Thyroid gland (tissue), 4 donors: ENCODE data around the gene ERLIN1. TPM values are rescaled to one million over a fixed set of nuclear protein-coding genes. Genes with fewer than 3 reads are reported as not detected.

ENCODE experiments used
- DNase-seq, 2 donors: peaks; one replicate each; pipeline ENCODE4 v3.0.0-alpha.2; 2019
- H3K27ac ChIP-seq, 3 donors: fragments of 200-600 bp; sonication (generic); 1 replicate in 2 of 3; 2 replicates in 1 of 3; pipeline ENCODE4 v1.5.1; 2016 to 2019; ENCODE audit warnings: mild to moderate bottlenecking in 1 of 3, moderate library complexity in 1 of 3
- H3K27me3 ChIP-seq: fragments of 200-600 bp; sonication (generic); one replicate; pipeline ENCODE4 v1.5.1; 2019
- H3K36me3 ChIP-seq, 2 donors: fragments of 200-600 bp; sonication (generic); one replicate each; pipeline ENCODE4 v1.5.1; 2016 to 2019
- H3K4me1 ChIP-seq, 2 donors: fragments of 200-600 bp; sonication (generic); one replicate each; pipeline ENCODE4 v1.5.1; 2017 to 2019
- H3K4me3 ChIP-seq, 3 donors: fragments of 200-600 bp; sonication (generic); replicated peaks in 1 of 3; 1 replicate in 2 of 3; 2 replicates in 1 of 3; pipeline ENCODE4 v1.5.1; 2016; ENCODE audit warnings: mild to moderate bottlenecking in 1 of 3
- H3K9me3 ChIP-seq: fragments of 200-600 bp; sonication (generic); one replicate; pipeline ENCODE4 v1.5.1; 2017
- CTCF ChIP-seq, 6 experiments: fragments of 200-600 bp in 3 of 6; fragments of 450-650 bp in 3 of 6; sonication (generic) in 3 of 6; IDR thresholded peaks; one replicate each; pipeline ENCODE4 v1.5.1; 2016 to 2019; ENCODE audit warnings: antibody characterized with exemption in 6 of 6, mild to moderate bottlenecking in 2 of 6, inconsistent platforms in 1 of 6, moderate library complexity in 1 of 6
- POLR2A ChIP-seq, 2 donors: fragments of 450-650 bp; IDR thresholded peaks; one replicate each; pipeline ENCODE4 v1.6.1; 2017; ENCODE audit warnings: antibody characterized with exemption in 2 of 2, mild to moderate bottlenecking in 2 of 2, moderate library complexity in 1 of 2
- WGBS, 2 donors: methylation state at CpG; one replicate each; pipeline ENCODE4 v1.1.5; 2017; 5-methylcytosine and 5-hydroxymethylcytosine counted together
- intact Hi-C: fragments of 100-400 bp; cut with DNase I; formaldehyde crosslinking; loops from one replicate; pipeline ENCODE4 v1.15.1; 2023
- total RNA-seq, 4 donors: library from RNA; depleted of rRNA; stranded (reverse); fragments of >200 nt; gene quantifications; one replicate each; pipeline ENCODE4 v1.2.3, GENCODE V29; 2016

The ERLIN1 gene
- total RNA-seq, 4 donors from 2014 or later = 17.9 to 23.5 (median 19.7) TPM

DNA sequence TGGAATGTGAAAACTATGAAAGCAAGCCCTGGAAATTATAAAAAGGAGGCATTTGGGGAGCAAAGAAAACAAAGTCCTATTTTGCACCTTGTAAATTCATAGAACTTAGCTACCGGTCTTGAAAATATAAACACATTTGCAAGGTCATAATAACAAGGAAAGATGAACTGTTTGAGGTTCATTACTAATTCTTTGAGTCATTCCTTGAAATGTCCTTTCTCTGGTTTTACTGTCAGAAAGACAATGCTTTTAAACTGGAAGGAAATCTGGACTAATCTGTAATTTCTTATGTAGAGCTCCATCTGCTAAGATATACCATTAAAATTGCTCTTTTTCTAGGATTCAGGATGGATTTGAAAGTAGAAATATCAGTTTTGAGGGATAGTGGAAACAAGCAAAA lies 1.4 kb downstream of the ERLIN1 start:
- TF ChIP-seq POLR2A (IDR thresholded peaks at IDR 0.05) = no peak
- no peak for TF ChIP-seq CTCF (IDR thresholded peaks at IDR 0.05)
- intact Hi-C loops = no loop called here

DNA sequence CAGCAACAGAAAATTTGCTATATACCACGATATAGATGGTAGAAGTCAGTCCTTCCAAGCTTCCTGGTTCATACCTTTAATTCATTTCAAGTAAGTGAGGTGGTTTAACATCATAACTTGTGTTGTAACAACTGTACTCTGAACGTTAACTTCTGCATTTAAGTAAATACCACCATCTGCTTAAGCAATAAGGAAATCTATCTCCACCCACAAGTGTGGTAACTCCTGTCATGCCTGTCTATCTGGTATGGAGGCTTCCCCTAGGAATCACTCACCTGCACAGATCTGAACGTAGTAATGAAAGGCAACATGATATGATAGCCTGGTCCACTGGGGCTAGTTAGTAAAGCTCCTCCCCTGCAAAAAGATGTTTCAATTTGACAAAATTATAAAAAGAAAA lies 2.3 kb downstream of the ERLIN1 start:
- Histone ChIP-seq H3K27ac (no peak overlapping the region), H3K9me3 (no peaks in the 10 kb centered on the region), H3K4me3 (no peak overlapping the region), H3K4me1 (peaks cover 7 to 22% of the 10 kb centered on the region in 2 donors), H3K27me3 (no peaks in the 10 kb centered on the region), H3K36me3 (peaks cover 0 to 4% of the 10 kb centered on the region in 2 donors)
- TF ChIP-seq CTCF (IDR thresholded peaks at IDR 0.05) = no peak
- no peak for TF ChIP-seq POLR2A (IDR thresholded peaks at IDR 0.05)
- no peak for DNase-seq
- 74 to 79% methylated on average over 3 of the region's 3 CpGs for WGBS, 2 donors
- intact Hi-C loops = no loop called here

More for the DNA sequence above, 1.4 kb downstream of the ERLIN1 start:
- Histone ChIP-seq H3K36me3 (no peaks in the 10 kb centered on the region), H3K9me3 (no peaks in the 10 kb centered on the region), H3K27ac (no peak overlapping the region), H3K4me3 (no peak overlapping the region), H3K4me1 (peaks cover 7 to 22% of the 10 kb centered on the region in 2 donors), H3K27me3 (no peaks in the 10 kb centered on the region)
- no peak for DNase-seq
- WGBS, 2 donors = 63 to 67% methylated on average over 1 of the region's 1 CpG

GRCh38 chr10:100182908-100183307 lies 2.9 kb downstream of the ERLIN1 start:
- Histone ChIP-seq H3K4me3 (no peak overlapping the region), H3K4me1 (peaks cover 7 to 22% of the 10 kb centered on the region in 2 donors), H3K27ac (no peak overlapping the region), H3K36me3 (peaks cover 0 to 5% of the 10 kb centered on the region in 2 donors), H3K9me3 (no peaks in the 10 kb centered on the region), H3K27me3 (no peaks in the 10 kb centered on the region)
- no peak for TF ChIP-seq POLR2A (IDR thresholded peaks at IDR 0.05)
- TF ChIP-seq CTCF (IDR thresholded peaks at IDR 0.05) = no peak
- WGBS, 2 donors = 69 to 72% methylated on average over 3 of the region's 3 CpGs
- no peak for DNase-seq
- intact Hi-C loops = no loop called here

GRCh38 chr10:100182281-100182680 lies 3.5 kb downstream of the ERLIN1 start:
- 96 to 98% methylated on average over 6 of the region's 6 CpGs for WGBS, 2 donors

GRCh38 chr10:100175875-100176274 lies 10.0 kb downstream of the ERLIN1 start:
- Histone ChIP-seq H3K9me3 (no peaks in the 10 kb centered on the region), H3K4me1 (no peaks in the 10 kb centered on the region), H3K4me3 (no peak overlapping the region), H3K27me3 (no peaks in the 10 kb centered on the region), H3K36me3 (peaks cover 11 to 34% of the 10 kb centered on the region in 2 donors), H3K27ac (no peak overlapping the region)
- DNase-seq = no peak
- 81 to 90% methylated on average over 1 of the region's 1 CpG for WGBS, 2 donors
- TF ChIP-seq POLR2A (IDR thresholded peaks at IDR 0.05) (no peak), CTCF (IDR thresholded peaks at IDR 0.05) (no peak)
- intact Hi-C loops = no loop called here

More at GRCh38 chr10:100182281-100182680, 3.5 kb downstream of the ERLIN1 start:
- TF ChIP-seq CTCF (IDR thresholded peaks at IDR 0.05) (no peak), POLR2A (IDR thresholded peaks at IDR 0.05) (no peak)
- Histone ChIP-seq H3K9me3 (no peaks in the 10 kb centered on the region), H3K4me3 (no peak overlapping the region), H3K4me1 (peaks cover 7 to 19% of the 10 kb centered on the region in 2 donors), H3K27me3 (no peaks in the 10 kb centered on the region), H3K36me3 (peaks cover 0 to 9% of the 10 kb centered on the region in 2 donors), H3K27ac (no peak overlapping the region)
- intact Hi-C loops = no loop called here
- no peak for DNase-seq
